GM21360 (cell line): ENCODE measurements around the gene INSL6.
"Not testable (repeated sequence)": the region's sequence is repeated elsewhere in the genome, so short reads cannot be mapped to it uniquely, and the experiment has no call there.

Experiments used
- ATAC-seq: cut with Tn5 transposase; IDR thresholded peaks from one replicate; pipeline ENCODE4 v1.9.1; 2021; ENCODE audit warnings: mild to moderate bottlenecking, moderate library complexity; ENCODE audit not compliant: unreplicated experiment

The INSL6 gene

GRCh38 chr9:5185220-5185840, at the start of gene INSL6:
Gene INSL6 (minus strand): TSS chr9:5185639. CDS start chr9:5185602, 37 bp downstream.
- ATAC-seq, result no peak

DNA sequence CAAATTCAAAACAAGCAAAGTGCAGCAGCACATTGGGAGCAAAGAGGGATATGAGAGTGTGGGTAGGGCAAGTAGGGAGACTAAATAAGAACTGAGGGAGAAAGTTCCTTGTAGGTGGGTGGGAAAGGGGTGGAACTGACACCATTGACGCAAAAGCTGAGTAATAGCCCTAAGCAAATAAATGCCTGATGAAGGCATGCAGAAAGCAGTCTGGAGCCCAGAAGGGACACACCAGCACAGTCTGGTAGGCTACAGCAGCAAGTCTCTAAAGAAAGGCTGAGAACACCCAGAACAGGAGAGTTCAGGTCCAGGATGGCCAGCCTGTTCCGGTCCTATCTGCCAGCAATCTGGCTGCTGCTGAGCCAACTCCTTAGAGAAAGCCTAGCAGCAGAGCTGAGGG, 45.8 kb upstream of the INSL6 start, which contains the start of gene INSL4:
Gene INSL4 (plus strand): TSS at position 208 of the 400 bp plus-strand sequence. CDS start 105 bp downstream, at position 313.
- no peak for ATAC-seq

GRCh38 chr9:5230554-5230953, 45.1 kb upstream of the INSL6 start:
- ATAC-seq, result no peak

DNA sequence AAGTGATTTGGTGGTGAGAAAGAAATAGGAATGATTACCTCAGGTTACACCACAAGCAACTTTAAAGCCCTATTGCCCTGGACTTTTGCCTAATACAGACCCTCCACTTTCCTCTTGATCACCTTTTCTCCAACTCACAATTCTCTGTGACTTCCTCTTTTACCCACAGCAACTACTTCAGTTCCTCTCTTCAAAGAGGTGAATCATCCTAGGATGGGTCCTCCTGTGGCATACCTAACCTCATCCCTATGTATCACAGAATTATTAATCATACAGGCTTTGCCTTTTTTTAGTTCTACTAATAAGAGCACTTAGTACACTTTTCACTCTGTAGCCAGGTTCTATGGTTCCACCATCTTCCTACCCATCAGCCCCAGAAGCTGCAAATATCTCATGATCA, 19.6 kb upstream of the INSL6 start:
- ATAC-seq, result no peak

- no peak for ATAC-seq
Measured at GRCh38 chr9:5195463-5195862, 10.0 kb upstream of the INSL6 start.

- ATAC-seq, result no peak
Measured at GRCh38 chr9:5193345-5193744, 7.9 kb upstream of the INSL6 start.

GRCh38 chr9:5191985-5192384, 6.5 kb upstream of the INSL6 start:
- ATAC-seq, result no peak

DNA sequence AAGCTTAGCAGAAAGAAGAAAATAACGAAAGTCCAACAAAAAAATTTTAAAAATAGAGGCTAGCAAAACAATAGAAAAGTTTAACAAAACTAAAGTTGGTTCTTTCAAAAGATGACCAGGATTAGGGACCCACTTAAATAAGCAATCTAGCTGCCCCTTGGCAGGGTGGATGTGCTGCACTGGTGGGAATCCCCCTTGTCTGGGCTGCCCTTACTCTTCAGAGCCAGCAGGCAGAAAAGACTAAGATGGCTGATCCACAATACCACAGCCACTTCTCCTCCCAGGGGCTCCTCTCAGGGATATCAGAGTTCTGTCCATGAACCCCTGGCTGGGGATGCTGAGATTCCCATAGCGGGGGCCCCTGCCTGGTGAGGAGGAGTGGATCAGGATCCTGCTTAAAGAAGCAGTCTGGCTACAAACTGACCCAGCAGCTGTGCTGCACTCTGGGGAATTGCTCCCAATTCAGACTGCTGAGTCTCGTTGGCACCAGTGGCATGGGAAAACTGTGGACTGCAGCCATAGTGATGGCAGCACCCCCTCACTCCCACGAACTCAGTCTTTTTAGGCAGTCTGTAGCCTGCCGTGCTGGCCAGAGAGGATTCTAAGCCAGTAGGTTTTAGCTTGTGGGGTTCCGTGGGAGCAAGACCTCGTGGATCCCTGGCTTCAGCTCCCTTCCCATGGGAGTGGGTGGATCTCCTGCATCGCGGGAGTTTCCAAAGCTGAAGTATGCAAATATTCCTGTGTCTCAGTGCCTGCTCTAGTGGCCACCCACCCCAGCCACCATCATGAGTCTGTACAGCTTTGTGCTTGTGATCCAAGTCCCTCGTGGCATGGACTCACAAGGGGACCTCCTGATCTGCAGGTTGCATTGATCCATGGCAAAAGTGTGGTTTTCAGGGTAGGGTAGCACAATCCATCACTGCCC, 2.9 kb upstream of the INSL6 start:
- ATAC-seq, result no peak

- no peak for ATAC-seq
Measured at GRCh38 chr9:5186416-5187169, 1.2 kb upstream of the INSL6 start.

GRCh38 chr9:5184776-5185175, 663 bp downstream of the INSL6 start:
- no peak for ATAC-seq

- not testable (repeated sequence) for ATAC-seq
Measured at GRCh38 chr9:5180631-5181030, 4.8 kb downstream of the INSL6 start.

GRCh38 chr9:5178126-5178805, 7.2 kb downstream of the INSL6 start:
- no peak for ATAC-seq

DNA sequence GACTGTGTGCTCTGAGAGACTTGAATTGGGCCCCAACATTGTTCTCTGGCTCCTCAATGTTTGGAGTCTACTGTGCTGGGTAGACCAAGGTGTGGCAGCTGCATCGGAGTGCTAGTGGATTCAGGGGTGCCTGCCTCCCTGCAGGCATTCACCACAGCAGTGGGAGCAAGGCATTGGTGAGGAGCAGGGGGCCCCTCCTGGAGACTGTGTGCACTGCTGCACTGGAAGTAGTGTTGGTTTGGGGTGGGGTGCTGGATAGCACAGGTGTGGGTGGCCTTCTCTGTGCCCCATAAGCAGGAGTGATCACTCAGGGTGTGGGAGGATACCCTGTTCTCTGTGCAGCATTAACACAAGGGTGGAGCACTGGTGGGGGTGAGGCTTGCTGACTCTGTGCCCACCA, 39.2 kb downstream of the INSL6 start:
- no peak for ATAC-seq

DNA sequence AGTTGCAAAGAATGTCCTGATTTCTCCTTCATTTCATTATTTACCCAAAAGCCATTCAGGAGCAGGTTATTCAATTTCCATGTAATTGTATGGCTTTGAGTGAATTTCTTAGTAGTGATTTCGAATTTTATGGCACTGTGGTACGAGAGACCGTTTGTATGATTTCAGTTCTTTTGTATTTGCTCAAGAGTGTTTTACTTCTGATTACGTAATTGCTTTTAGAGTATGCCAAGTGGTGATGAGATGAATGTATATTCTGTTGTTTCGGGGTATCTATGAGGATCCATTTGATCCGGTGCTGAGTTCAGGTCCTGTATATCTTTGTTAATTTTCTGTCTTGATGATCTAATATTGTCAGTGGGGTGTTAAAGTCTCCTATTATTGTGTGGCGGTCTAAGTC, 41.2 kb downstream of the INSL6 start:
- ATAC-seq, result no peak

GRCh38 chr9:5140151-5140550, 45.3 kb downstream of the INSL6 start:
- ATAC-seq, result no peak

DNA sequence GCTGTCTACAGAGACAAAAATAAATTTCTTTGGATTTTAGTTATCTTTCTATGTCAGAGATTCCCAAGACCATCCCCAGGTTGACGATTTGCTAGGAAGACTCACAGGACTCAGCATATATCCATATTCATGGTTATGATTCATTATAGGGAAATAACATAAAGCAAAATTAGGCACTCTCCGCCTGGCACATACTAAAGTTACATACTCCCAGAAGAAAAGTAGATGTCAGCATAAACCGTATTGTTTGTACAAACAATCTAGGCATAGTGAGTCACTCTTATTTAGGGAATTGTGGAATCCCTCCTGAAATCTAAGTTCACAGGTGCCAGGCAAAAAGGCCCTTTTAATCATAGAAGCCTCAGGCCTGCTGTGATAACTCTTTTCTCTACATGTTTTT, 62.9 kb downstream of the INSL6 start:
- no peak for ATAC-seq

- no peak for ATAC-seq
Measured at GRCh38 chr9:5122116-5122515, 63.3 kb downstream of the INSL6 start.

DNA sequence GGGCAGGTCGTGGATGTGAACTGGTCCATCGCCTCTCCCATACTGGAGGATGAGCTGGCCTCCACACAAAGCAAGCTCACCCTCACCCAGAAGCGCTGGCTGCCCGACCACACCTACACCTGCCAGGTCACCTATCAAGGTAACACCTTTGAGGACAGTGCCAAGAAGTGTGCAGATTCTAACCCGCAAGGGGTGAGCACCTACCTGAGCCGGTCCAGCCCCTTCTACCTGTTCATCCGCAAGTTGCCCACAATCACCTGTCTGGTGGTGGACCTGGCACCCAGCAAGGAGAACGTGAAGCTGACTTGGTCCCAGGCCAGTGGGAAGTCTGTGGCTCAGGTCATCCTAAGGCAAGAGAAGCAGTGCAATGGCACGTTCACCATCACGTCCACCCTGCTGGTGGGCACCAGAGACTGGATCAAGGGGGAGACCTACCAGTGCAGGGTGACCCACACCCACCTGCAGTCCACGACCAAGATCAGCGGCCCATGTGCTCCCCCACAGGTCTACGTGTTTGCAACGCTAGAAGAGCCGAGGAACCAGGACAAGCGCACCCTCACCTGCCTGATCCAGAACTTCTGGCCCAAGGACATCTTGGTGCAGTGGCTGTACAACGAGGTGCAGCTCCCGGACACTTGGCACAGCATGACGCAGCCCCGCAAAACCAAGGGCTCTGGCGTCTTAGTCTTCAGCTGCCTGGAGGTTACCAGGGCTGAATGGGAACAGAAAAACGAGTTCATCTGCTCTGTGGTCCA, 71.3 kb downstream of the INSL6 start:
- ATAC-seq, result no peak
